HL-60/S4 treated with retinoic acid at 250 ng/mL for 4 days and 3 days (cell line): Measurements from ENCODE around the gene LRCH4.

Source experiments
- in situ Hi-C: fragments of 300-500 bp; cut with MboI; formaldehyde crosslinking; loops from 2 replicates; pipeline ENCODE4 v1.7.0; 2022; ENCODE audit warnings: low sequenced_read_pairs

Gene LRCH4

GRCh38 chr7:100606313-100606712 lies 20.4 kb upstream of the LRCH4 start:
- in situ Hi-C loops, result no loop called here

DNA sequence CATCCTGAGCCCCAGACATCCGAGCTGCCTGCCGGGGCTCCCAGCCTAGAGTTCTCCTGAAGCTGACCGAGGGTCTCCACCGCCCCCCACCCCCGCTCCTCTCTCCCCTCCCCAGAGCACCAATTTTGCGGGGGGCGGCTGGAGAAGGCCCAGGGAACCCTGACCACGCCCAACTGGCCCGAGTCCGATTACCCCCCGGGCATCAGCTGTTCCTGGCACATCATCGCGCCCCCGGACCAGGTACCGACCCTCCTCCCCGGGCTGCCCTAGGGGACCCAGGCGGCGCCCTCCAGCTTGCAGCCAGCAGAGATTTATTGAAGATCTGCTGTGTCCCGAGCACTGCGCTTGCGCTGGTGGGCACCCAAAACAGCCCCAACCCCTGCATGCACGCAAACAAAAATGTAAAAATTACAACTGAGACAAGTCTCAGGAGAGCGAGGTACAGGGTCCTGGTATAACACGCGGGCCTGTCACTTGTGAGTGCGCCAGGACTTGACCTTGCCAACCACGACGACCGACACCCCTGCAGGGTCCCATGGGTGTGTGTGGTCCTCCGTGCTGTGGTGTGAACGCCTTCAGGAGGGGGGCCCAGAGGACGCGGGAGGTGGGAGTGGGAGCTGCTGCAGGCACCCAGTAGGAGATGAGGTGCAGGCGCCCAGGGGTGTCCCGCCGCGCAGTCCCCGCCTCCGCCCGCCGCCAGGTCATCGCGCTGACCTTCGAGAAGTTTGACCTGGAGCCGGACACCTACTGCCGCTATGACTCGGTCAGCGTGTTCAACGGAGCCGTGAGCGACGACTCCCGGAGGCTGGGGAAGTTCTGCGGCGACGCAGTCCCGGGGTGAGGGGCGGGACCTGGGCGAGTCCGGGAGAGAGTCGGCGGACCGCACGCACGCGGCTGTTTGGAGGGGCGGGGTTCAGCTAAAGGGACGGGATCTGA lies 19.3 kb upstream of the LRCH4 start:
- in situ Hi-C loops, result no loop called here

DNA sequence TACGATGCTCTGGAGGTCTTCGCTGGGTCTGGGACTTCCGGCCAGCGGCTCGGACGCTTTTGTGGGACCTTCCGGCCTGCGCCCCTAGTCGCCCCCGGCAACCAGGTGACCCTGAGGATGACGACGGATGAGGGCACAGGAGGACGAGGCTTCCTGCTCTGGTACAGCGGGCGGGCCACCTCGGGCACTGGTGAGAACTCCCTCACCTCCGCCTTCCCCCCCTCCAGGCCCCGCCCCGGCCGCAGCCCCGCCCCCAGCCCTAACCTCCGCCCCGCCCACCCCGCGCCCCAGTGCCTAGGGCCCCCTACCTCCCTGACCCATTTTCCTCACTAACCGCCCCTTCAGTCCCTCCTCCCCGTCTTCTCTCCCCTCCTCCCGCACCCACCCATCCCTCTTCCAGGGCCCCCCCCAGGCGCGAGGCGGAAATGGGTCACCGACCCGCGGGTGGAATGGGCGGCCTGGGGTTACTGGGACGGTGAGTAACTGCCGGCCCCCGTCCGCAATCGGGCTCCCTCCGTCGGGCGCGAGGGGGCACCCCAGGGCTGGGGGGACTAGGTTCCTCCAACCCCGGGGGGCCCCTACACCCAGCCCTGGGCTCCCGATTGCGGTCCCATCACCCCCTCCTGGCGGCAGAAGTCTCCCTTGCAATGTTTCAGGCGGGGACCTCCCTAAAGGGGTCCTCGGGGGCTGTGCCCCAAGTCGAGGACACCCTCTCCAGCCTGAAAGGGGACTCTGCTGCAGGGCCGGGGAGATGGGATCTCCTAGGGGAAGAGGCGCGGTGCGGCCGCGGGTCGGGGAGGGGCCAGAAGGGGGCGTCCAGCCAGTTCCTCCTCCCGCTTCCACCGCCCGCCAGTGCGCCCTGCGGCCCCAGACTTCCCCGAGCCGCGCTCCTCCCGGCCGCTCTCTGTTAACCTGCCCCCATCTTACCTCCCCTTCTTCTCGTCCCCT lies 18.4 kb upstream of the LRCH4 start:
- in situ Hi-C loops, result no loop called here

DNA sequence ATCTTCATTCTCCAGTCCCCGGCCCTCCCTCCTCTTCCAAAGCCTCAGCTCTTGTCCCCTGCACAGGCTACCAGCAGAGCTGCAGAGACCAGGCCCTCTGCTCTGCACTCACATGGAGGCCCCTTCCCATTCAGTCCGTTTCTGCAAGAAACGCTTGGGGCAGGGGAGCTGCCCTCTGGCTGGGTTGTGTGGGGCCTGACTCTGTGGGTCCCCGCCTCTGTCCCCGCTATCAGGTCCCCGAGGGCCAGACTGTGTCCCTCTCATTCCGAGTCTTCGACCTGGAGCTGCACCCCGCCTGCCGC lies 17.7 kb upstream of the LRCH4 start:
- in situ Hi-C loops, result no loop called here

- in situ Hi-C loops, result no loop called here
Observed at GRCh38 chr7:100602889-100603725, 17.2 kb upstream of the LRCH4 start.

DNA sequence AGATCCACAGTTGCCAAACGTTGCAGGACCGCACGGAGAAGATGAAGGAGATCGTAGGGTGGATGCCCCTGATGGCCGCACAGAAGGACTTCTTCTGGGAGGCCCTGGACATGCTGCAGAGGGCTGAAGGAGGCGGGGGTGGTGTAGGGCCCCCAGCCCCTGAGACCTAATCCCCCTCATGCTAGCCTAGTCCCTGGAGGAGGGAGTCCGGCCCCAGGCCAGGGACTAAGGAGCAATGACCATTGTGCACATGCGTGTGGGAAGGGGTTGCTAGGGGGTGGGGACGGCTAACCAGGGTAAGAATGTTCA lies 14.8 kb upstream of the LRCH4 start:
- in situ Hi-C loops, result no loop called here

- in situ Hi-C loops, result no loop called here
Observed at GRCh38 chr7:100599911-100600729, 14.2 kb upstream of the LRCH4 start.

GRCh38 chr7:100598425-100598824 lies 12.5 kb upstream of the LRCH4 start:
- in situ Hi-C loops, result no loop called here

- in situ Hi-C loops, result no loop called here
Observed at GRCh38 chr7:100595188-100595587, 9.3 kb upstream of the LRCH4 start.

DNA sequence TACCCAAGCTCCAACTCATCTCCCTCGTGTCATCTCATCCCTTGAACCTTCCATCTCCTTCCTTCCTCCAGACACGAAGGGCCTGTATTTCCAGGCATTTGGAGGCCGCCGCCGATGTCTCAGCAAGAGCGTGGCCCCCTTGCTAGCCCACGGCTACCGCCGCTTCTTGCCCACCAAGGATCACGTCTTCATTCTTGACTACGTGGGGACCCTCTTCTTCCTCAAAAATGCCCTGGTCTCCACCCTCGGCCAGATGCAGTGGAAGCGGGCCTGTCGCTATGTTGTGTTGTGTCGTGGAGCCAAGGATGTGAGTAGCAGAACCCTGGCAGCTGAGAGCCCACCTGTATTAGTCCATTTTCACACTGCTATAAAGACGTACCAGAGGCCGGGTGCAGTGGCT lies 5.7 kb upstream of the LRCH4 start:
- in situ Hi-C loops, result no loop called here

DNA sequence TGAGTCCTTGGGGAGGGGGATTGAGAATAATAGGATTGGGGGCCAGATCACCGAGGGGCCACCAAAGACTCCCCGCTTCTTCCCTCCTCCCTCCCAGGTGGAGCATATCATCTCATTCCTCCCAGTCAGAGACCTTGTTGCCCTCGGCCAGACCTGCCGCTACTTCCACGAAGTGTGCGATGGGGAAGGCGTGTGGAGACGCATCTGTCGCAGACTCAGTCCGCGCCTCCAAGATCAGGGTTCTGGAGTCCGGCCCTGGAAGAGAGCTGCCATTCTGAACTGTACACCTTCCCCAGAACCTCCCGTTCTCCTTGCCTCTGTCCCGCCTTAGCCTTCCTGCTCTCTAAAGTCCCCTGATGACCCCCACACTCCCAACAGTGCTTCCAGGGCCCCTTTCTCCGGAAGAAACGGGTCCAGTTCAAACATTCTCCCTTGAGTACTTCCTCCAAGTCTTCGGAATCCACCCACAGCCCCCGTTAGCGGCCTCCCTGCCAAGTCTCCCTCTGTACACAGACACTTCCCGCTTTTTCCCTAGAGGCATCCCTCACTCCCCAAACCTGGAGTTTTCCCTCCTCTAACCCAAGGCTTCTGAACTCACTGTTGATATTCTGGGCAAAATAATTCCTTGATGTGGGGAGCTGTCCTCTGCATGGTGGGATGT lies 4.3 kb upstream of the LRCH4 start:
- in situ Hi-C loops, result no loop called here

GRCh38 chr7:100589341-100589947 lies 3.5 kb upstream of the LRCH4 start:
- in situ Hi-C loops, result no loop called here

- in situ Hi-C loops, result no loop called here
Observed at GRCh38 chr7:100588438-100588837, 2.5 kb upstream of the LRCH4 start.

DNA sequence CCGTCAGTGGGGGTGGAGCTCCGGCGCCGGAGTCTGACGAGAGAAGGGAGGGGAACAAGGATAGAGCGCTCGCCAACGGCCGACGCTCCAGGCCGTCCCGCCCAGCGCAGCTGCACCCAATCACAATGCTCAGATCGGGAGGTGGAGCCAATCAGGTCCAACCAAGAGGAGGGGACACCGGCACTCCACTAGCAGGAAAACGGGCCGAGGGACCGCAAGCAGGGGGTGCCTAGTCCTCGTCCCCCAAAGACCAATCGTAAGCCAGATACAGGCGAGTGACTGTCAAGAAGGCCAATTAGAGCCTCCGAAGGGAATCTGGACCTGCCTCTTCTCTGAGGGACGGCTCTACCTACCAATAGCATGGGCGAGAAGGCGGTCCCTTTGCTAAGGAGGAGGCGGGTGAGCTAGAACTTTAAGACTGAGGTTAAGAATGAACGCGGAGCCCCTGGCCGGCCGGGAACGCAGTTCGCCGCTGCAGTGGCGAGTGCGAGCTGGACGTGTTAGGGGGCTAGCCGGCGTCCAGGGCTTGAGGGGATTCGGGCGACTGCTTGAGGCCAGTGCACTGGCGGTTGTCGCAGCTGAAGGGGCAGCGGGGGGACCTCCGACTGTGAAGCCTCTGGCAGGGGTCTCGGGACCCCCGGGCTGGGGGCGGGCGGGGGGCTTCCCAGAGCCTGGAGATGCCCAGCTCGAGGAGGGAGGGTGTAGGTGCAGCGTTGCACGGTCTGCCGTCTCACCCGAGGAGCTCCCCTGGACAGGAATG lies 517 bp upstream of the LRCH4 start, which contains the start of gene FBXO24:
Gene FBXO24, plus strand, starts transcription at position 63 of the 760 bp plus-strand sequence. Its CDS starts 298 bp downstream, at position 361.
- in situ Hi-C loops, result no loop called here

DNA sequence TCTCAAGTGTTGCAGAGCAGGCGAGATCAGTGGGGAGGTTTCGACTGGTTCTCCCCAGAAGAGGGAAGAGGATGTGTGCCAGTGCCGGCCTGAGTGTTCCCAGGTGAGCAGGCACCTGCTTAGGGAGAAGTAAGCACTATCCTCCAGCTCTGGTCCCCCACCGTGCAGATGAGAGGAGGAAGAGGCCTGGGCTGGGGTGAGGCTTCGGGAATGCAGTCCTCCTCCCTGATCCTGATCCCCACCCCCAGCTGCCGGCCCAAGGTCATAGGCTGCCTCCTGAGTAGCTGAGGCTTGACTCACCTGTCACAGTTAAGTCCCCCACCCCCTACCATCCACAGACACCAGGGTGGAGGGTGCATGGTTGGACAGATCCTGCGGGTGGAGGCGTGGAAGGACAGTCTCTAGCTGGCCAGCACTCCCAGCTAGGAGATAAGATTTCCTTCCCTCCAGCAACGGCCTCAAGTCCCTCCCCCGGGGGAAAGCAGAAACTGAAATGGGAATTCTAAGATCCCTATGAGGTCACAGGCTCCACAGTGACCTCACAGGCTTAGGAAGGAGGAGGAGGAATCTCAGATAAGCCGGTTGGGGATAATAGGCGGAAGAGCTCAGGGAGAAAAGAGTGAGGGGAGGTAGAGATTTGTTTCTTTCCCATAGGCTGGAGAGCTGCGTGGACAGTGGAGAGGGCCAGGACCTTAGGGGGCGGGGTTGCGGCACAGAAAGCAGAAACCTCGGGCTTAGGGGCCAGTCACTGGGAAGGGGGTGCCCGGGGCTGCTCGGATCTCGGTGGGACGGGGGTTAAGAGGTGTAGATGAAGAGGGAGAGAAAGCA lies 1.0 kb downstream of the LRCH4 start:
- in situ Hi-C loops, result no loop called here

DNA sequence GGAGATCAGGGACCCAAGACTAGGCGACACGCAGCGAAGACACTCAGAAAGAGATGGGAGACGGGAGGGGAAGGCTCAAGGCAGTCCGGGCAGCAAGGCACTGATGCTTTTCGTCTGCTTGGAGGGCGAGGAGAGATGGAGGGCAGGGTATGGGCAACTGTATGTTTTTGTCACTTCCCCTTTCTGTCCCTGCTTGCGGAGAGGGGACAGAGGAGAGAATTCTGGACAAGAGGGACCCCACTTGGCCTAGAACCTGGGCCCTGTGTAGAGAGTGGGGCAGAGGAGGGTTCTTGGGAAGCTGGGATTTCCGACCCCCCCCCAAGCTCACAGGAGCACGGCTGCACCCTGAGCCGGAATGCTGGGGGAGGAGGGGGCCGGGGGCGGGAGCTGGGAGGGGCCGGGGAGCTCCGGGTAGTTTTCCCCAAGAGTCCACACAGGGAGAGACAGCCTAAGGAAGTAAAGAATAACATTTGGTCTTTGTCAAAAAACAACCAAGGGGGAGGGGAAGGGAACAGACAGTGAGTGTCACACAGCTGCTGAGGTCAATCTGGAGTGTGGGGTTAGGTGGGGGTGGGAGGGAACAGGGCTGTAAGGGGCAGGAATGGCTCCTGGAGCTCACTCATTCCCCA lies 1.8 kb downstream of the LRCH4 start:
- in situ Hi-C loops, result no loop called here
